Gastrocnemius medialis (tissue), 4 donors: Measurements from ENCODE around the gene BEND6. TPM values are rescaled to one million over a fixed set of nuclear protein-coding genes. Genes with fewer than 3 reads are reported as not detected.

Experiments
- ATAC-seq, 2 donors: fragments of 150-250 bp; one replicate each; pipeline ENCODE4 v1.9.1; 2016
- DNase-seq, 2 donors: peaks; one replicate each; pipeline ENCODE4 v3.0.0-alpha.2; 2019
- H3K27ac ChIP-seq, 4 donors: fragments of 200-600 bp; sonication (generic); 1 replicate in 1 of 4; 2 replicates in 3 of 4; pipeline ENCODE4 v1.5.1; 2016 to 2018; ENCODE audit warnings: mild to moderate bottlenecking in 2 of 4, moderate library complexity in 1 of 4
- H3K27me3 ChIP-seq, 3 donors: fragments of 200-600 bp; sonication (generic) in 2 of 3; 1 replicate in 1 of 3; 2 replicates in 2 of 3; pipeline versions ENCODE4 v1.5.1 to v1.6.0; 2016 to 2019; ENCODE audit warnings: mild to moderate bottlenecking in 1 of 3, moderate library complexity in 1 of 3
- H3K36me3 ChIP-seq, 2 donors: fragments of 200-600 bp; sonication (generic) in 1 of 2; one replicate each; pipeline ENCODE4 v1.5.1; 2017 to 2018
- H3K4me1 ChIP-seq, 2 donors: fragments of 200-600 bp; sonication (generic) in 1 of 2; one replicate each; pipeline ENCODE4 v1.5.1; 2016 to 2017; ENCODE audit warnings: mild to moderate bottlenecking in 2 of 2
- H3K4me3 ChIP-seq, 4 donors: fragments of 200-600 bp; sonication (generic) in 3 of 4; 1 replicate in 1 of 4; 2 replicates in 3 of 4; pipeline ENCODE4 v1.5.1; 2016 to 2019; ENCODE audit warnings: mild to moderate bottlenecking in 2 of 4
- H3K9me3 ChIP-seq, 3 donors: fragments of 200-600 bp; sonication (generic) in 2 of 3; 1 replicate in 1 of 3; 2 replicates in 2 of 3; pipeline ENCODE4 v1.5.1; 2016 to 2019
- CTCF ChIP-seq, 5 experiments: fragments of 450-650 bp in 3 of 5; fragments of 200-600 bp in 2 of 5; sonication (generic) in 2 of 5; IDR thresholded peaks in 4 of 5; conservative IDR thresholded peaks in 1 of 5; 1 replicate in 4 of 5; 2 replicates in 1 of 5; pipeline ENCODE4 v1.5.1; 2016 to 2019; ENCODE audit warnings: antibody characterized with exemption in 5 of 5, mild to moderate bottlenecking in 3 of 5, moderate library complexity in 3 of 5
- POLR2A ChIP-seq, 2 donors: fragments of 450-650 bp; IDR thresholded peaks; one replicate each; pipeline ENCODE4 v1.6.1; 2017; ENCODE audit warnings: antibody characterized with exemption in 2 of 2, mild to moderate bottlenecking in 2 of 2, moderate library complexity in 2 of 2
- in situ Hi-C, 4 donors: fragments of 200-750 bp; cut with MboI; loops; one replicate each; pipeline versions ENCODE4 v1.15.0 to v1.8.0; 2017; ENCODE audit warnings: low sequenced_read_pairs in 4 of 4
- intact Hi-C: fragments of 100-400 bp; cut with DNase I; formaldehyde crosslinking; loops from one replicate; pipeline ENCODE4 v1.15.1; 2023; ENCODE audit warnings: low total_unique reads
- total RNA-seq, 4 donors: library from RNA; depleted of rRNA; stranded (reverse); fragments of >200 nt; gene quantifications; one replicate each; pipeline versions ENCODE4 v1.1.0 to v1.2.3, GENCODE V29; 2016

BEND6 gene
- total RNA-seq, 4 donors from 2014 or later = 0.15 to 0.97 (median 0.56) TPM

GRCh38 chr6:57048577-57048976, 93.7 kb downstream of the BEND6 start:
- in situ Hi-C loops (no loop called here), intact Hi-C loops (loop anchor here (5.0 kb wide), 1 partner anchor 39 kb away; no protein-coding TSS in a partner anchor)
- no peak overlapping the region for H3K27ac ChIP-seq
- H3K36me3 ChIP-seq = peaks cover 2 to 23% of the 10 kb centered on the region in 2 donors
- TF ChIP-seq CTCF (IDR thresholded peaks at IDR 0.05 in 4 of 5, conservative IDR thresholded peaks at IDR 0.05 in 1 of 5) = no peak
- TF ChIP-seq POLR2A (IDR thresholded peaks at IDR 0.05) = no peak
- ATAC-seq (no peak), DNase-seq (no peak)
- no peaks in the 10 kb centered on the region for H3K27me3 ChIP-seq
- H3K4me1 ChIP-seq = peaks cover 10 to 13% of the 10 kb centered on the region in 2 donors
- H3K9me3 ChIP-seq = no peaks in the 10 kb centered on the region
- H3K4me3 ChIP-seq = no peak overlapping the region

- TF ChIP-seq POLR2A (IDR thresholded peaks at IDR 0.05) (no peak), CTCF (IDR thresholded peaks at IDR 0.05 in 4 of 5, conservative IDR thresholded peaks at IDR 0.05 in 1 of 5) (no peak)
- Histone ChIP-seq H3K36me3 (peaks cover 0 to 14% of the 10 kb centered on the region in 2 donors), H3K27me3 (no peaks in the 10 kb centered on the region), H3K9me3 (no peaks in the 10 kb centered on the region), H3K27ac (no peak overlapping the region), H3K4me1 (no peaks in the 10 kb centered on the region), H3K4me3 (no peak overlapping the region)
- intact Hi-C loops (no loop called here), in situ Hi-C loops (no loop called here)
- DNase-seq (no peak), ATAC-seq (no peak)
These were observed 108.9 kb downstream of the BEND6 start for GRCh38 chr6:57063847-57064246.

GRCh38 chr6:57064809-57065208, 109.9 kb downstream of the BEND6 start:
- Histone ChIP-seq H3K4me1 (no peaks in the 10 kb centered on the region), H3K36me3 (peaks cover 0 to 11% of the 10 kb centered on the region in 2 donors), H3K9me3 (no peaks in the 10 kb centered on the region), H3K4me3 (no peak overlapping the region), H3K27me3 (no peaks in the 10 kb centered on the region), H3K27ac (no peak overlapping the region)
- no peak for DNase-seq
- intact Hi-C loops = no loop called here
- no peak for ATAC-seq
- in situ Hi-C loops = no loop called here
- TF ChIP-seq POLR2A (IDR thresholded peaks at IDR 0.05) = no peak
- TF ChIP-seq CTCF (IDR thresholded peaks at IDR 0.05 in 4 of 5, conservative IDR thresholded peaks at IDR 0.05 in 1 of 5) = no peak

GRCh38 chr6:57068061-57068460, 113.2 kb downstream of the BEND6 start:
- no peaks in the 10 kb centered on the region for H3K27me3 ChIP-seq
- TF ChIP-seq CTCF (IDR thresholded peaks at IDR 0.05 in 4 of 5, conservative IDR thresholded peaks at IDR 0.05 in 1 of 5) = no peak
- no peak for TF ChIP-seq POLR2A (IDR thresholded peaks at IDR 0.05)
- ATAC-seq = no peak
- H3K36me3 ChIP-seq = peaks cover 0 to 6% of the 10 kb centered on the region in 2 donors
- DNase-seq = no peak
- H3K4me3 ChIP-seq = no peak overlapping the region
- no peaks in the 10 kb centered on the region for H3K4me1 ChIP-seq
- intact Hi-C loops = no loop called here
- in situ Hi-C loops = no loop called here
- no peaks in the 10 kb centered on the region for H3K9me3 ChIP-seq
- no peak overlapping the region for H3K27ac ChIP-seq

- DNase-seq (no peak), ATAC-seq (no peak)
- no peak for TF ChIP-seq POLR2A (IDR thresholded peaks at IDR 0.05)
- no peak for TF ChIP-seq CTCF (IDR thresholded peaks at IDR 0.05 in 4 of 5, conservative IDR thresholded peaks at IDR 0.05 in 1 of 5)
- intact Hi-C loops = no loop called here
- Histone ChIP-seq H3K4me1 (no peaks in the 10 kb centered on the region), H3K9me3 (no peaks in the 10 kb centered on the region), H3K27me3 (no peaks in the 10 kb centered on the region), H3K4me3 (no peak overlapping the region), H3K36me3 (peaks cover 0 to 8% of the 10 kb centered on the region in 2 donors), H3K27ac (no peak overlapping the region)
- in situ Hi-C loops = no loop called here
These were observed 114.3 kb downstream of the BEND6 start for GRCh38 chr6:57069228-57069627.
